ENCODE results near the gene CLMN. TPM values are rescaled to one million over a fixed set of nuclear protein-coding genes. Genes with fewer than 3 reads are reported as not detected.

The CLMN gene
- total RNA-seq, 1 donor from 2014 or later = 3.6 TPM

GRCh38 chr14:95242870-95243269 is 76.8 kb downstream of the CLMN start:
- DNase-seq (ENCODE audit: low read depth, low spot score) = no peak

GRCh38 chr14:95240859-95241813 is 78.6 kb downstream of the CLMN start:
- DNase-seq (ENCODE audit: low read depth, low spot score) = no peak

DNA sequence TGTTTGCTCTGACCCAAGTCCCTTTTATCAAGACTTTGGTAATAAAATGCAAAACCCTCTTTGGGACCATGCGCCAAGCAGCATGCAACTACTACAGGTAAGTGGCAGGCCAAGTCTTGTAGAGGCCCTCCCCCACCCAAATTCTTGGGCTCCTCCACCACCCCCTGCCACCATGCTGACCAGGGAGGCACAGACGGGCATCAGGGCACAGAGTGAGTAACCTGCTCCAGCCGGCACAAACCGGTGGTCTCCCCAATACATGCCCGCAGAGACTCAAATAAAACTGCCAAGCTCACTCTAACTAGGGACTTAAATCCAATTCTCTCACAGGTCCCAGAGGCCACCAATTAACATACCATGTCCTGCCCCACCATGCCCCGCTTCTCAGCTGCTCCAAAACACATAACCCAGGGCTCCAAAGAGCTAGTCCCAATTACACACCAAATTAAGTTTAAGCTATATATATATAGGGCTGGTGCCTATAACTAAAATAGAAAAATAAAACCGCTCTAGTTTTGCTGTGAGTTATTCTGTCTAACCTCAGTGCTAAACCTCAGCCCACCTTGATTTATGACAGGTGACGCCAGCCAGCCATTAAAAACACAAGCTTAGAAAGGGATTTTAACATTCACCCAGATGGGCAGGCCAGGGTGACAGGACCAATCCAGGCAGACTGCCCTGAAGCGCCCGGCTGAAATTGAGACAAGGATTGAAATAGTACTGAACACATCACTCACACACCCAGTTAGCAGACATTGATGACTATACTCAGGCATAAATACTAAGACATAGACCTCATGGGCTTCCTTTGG is 81.0 kb downstream of the CLMN start:
- no peak for DNase-seq (ENCODE audit: low read depth, low spot score)

GRCh38 chr14:95237958-95238340 is 81.8 kb downstream of the CLMN start:
- DNase-seq (ENCODE audit: low read depth, low spot score) = no peak

- no peak for DNase-seq (ENCODE audit: low read depth, low spot score)
Observed at GRCh38 chr14:95237121-95237957, 82.4 kb downstream of the CLMN start.

GRCh38 chr14:95236221-95236620 is 83.5 kb downstream of the CLMN start:
- DNase-seq (ENCODE audit: low read depth, low spot score) = no peak

DNA sequence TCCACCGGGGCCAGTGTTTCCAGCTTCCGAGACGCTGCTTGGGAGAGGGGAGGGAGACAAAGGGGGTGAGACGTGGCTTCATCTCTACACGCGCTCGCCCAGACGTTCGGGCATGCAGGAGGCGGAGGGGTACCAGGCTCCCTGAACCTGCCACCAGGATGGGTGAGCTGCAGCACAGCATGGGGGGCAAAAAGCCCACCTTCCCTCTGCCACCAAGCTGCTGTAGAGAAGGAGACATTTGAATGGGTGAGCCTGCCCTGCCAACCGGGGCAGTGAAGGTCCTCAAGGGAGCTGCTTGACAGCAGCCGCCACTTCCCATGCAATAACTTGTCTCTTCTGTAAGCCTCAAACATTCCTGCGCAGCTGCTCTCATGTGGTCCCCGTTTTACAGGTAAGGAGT is 83.9 kb downstream of the CLMN start:
- no peak for DNase-seq (ENCODE audit: low read depth, low spot score)

DNA sequence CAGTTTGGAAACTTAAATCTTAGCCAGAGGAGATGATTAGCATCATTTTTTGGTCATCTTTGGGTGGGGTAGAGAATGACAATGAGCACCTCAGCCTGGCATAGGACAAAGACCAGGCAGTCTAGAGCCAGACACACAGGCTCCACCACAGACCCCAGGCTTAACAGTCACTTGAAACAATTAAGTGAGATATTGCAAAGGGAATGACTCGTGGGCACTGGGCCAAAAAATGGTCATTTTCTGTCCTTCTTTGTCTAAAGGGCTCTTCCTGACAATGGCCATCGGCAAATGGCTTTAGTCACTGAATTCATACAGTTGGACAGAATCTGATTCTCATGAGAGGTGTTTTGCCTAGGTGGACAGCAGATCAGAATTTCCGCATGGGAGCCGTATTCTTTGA is 84.4 kb downstream of the CLMN start:
- no peak for DNase-seq (ENCODE audit: low read depth, low spot score)

DNA sequence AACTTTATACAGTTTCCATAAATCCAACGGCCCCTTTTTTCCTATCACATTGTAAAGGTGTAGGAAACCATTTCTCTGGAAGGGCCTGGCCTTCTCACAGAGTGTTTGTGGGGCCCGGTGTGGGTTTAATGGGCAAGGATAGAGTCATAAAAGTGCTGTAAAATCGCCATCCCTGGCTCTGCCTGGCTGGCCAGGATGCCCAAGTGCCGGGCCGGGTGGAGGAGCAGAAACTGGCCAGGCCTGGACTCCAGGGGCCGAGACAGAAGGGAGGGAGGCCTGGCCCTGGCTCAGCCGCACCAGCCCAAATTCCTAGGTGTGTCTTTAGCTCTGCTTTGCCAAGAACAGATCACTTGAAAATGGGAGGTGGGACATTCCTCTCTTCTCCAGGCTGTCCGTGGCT is 85.3 kb downstream of the CLMN start:
- no peak for DNase-seq (ENCODE audit: low read depth, low spot score)

- DNase-seq (ENCODE audit: low read depth, low spot score) = no peak
Observed at GRCh38 chr14:95233702-95234241, 85.9 kb downstream of the CLMN start.

DNA sequence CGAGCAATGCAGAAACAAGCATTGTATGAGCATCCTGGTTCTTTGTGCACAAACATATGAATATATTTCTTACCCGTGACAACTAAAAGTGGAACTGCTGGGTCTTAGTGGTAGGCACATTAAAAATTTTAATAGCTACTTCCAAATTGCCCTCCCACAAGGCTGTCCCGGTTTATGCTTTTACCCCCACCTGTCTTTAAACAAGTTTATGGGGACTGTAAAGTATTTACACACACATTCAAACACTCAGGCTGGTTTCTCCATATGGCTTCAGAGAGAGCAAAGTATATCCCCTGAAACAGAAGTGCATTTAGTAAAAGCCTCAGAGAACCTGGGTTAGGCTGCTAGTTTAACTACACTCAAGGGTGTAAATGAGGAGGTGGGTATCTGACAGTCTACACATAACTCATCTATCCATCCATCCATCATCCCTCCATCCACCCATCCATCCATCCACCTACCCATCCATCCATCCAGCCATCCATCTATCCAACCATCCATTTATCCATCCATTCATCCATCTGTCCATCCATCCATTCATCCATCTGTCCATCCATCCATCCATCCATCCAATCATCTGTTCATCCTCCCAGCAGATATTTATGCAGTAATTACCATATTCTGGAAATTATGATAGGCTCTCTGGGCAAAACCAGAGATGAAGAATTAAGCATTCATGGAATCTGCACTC is 86.7 kb downstream of the CLMN start:
- no peak for DNase-seq (ENCODE audit: low read depth, low spot score)

DNA sequence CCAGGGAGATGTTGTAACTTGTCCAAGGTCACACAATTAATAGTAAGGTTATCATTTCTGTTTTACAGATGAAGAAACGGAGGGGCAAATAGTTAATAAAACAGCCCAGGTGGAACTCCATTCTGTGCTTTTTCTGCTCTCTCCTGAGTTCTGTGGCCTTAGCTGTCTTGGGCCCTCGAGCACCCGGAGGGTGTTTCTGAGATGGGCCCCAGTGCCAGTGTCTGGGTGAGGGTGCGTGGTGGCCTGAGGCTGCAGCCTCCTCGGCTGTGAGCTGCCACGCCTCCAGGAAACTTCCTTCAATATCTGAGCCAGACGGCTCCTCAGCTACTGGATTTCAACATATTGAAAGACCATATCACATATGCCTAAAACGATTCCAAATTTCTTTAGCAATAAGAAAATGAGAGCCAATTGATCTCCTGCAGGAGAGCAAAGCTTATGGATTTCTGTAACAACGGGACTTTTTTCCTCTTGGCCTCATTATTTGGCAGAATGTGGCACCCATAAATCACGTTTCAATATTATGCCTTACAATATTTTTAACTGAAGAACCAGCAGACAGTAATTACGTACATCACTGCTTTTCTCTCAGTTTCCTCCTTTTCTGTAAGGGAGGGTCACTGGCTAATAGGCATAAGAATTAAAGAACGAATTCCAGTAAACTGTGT is 87.6 kb downstream of the CLMN start:
- no peak for DNase-seq (ENCODE audit: low read depth, low spot score)

DNA sequence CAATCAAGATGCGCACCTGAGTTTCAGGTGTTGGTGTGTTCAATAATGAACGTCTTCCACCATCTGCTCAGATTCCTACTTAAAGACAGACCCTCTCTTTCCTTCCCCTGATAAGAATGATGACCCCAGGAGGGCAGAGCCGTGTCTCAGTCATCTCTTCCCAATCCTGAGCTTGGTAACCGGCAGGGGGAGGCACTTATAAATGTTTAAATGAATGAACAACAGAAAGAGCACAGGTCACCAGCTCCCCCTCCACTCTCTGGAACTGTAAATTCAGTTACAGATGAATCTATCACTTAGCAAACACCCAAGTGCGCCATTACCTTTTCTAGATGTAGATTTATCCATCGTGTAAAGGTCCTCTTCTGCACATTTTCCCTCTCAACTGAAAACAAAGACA is 90.0 kb downstream of the CLMN start:
- DNase-seq (ENCODE audit: low read depth, low spot score) = no peak

DNA sequence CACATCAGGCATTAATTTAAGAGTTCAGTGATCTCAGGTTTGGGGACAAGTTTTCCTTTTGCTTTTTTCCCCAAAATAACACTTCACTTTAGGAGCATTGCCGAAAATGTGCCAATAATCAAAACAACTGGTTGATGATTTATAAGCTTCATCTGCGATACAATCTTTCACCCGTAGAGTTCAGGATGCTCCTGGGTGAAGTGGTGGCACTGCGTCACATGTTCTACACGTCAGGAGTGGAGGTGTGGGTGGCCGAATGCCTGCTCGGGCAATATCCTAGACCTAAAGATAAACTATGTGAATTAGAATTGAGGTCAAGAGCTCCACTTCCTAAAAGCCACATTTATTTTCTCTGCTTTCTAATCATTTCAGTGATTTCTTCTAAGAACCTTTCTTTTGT is 91.5 kb downstream of the CLMN start:
- DNase-seq (ENCODE audit: low read depth, low spot score) = no peak

GRCh38 chr14:95227279-95227860 is 92.3 kb downstream of the CLMN start:
- DNase-seq (ENCODE audit: low read depth, low spot score) = no peak

- no peak for DNase-seq (ENCODE audit: low read depth, low spot score)
Observed at GRCh38 chr14:95226801-95227200, 92.9 kb downstream of the CLMN start.

DNA sequence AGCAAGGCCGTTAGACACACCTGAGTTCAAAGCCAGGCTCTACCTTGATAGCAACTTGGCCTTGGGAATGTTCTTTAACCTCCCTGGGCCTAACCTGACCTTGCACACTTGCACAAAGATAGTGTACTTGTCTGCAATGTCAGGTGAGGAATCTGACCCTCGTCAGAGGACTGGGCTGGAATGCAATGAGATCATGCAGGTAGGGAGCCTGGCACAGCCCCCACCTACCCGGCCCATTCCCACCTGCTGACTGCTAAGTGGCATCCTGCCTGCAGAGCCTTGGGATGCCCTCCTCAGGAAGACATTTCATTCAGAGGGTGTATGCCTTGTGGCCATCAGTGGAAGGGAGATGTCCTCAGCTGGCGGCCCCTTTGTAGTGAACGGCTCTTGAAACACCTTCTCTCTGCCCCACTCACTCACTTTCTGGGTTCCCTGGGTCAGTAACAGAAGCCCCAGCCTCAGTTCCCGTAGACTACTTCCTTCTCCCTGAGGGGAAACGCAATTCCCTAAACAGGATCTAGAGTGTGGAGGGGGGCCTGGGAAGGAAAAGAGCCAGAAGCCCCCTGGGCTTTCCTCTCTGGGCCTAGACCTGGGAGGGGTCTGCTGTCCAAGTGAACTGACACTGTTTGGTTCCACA is 94.3 kb downstream of the CLMN start:
- no peak for DNase-seq (ENCODE audit: low read depth, low spot score)

DNA sequence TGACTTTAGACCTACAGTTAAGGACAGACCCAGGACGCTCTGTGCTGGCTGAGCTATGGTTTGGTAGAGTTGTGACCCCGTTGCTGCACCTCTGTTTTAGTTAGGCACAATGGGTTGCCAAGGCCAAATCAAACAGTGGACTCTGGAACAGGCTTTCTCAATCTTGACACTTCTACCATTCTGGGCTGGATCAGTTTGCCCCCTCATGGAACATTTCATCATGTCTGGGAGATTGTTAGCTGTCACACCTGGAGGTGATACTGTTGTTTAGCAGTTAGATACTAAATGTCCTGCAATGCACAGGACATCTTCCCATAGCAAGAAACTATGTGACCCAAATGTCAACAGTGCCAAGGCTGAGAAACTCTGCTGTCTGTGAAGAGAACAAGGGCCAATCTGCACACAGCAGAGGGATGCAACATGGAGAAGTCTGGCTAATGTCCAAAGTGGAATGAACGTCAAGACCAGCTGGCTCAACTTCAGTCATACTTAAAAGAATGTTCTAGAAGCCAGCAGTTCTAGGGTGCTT is 96.8 kb downstream of the CLMN start:
- DNase-seq (ENCODE audit: low read depth, low spot score) = no peak

GRCh38 chr14:95222151-95222631 is 97.5 kb downstream of the CLMN start:
- no peak for DNase-seq (ENCODE audit: low read depth, low spot score)
